Astrocyte of the cerebellum (primary cell): ENCODE data around the gene TSGA10IP.

Source experiments
- DNase-seq: peaks from one replicate; pipeline ENCODE4 v3.0.0-alpha.2; 2011; ENCODE audit warnings: low read depth
- H3K4me3 ChIP-seq: 2 replicates; pipeline ENCODE4 v1.5.1; 2011; ENCODE audit warnings: mild to moderate bottlenecking, low read depth, low read length, moderate library complexity
- in situ Hi-C: cut with HindIII; loops from 2 replicates; pipeline ENCODE4 v1.10.0; 2017; ENCODE audit warnings: low sequenced_read_pairs
- TF ChIP-seq, protein P1 (sequence below): IDR thresholded peaks from 2 replicates; pipeline ENCODE4 v1.5.1; 2012; ENCODE audit warnings: low read length, low read depth, moderate library complexity, mild to moderate bottlenecking; ENCODE audit errors: missing control alignments

The TSGA10IP gene

DNA sequence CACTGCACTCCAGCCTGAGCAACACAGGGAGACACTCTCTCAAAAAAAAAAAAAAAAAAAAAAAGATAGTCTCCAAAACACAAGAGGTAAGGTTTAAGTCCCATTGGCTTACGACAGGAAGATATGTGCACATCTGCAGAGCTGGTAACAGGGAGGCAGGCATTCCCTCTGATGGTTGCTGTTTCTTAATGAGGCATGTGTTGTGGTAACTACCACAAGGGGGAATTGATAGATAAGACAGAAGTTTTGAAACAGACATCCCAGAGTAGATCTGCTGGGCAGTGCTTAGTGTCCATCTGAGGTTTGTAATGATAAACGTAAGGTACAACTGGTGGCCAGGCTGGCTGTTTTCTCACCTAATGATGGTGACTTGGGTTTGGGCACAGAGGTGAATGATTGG lies 52.0 kb downstream of the TSGA10IP start:
- no peak overlapping the region for H3K4me3 ChIP-seq
- no peak for DNase-seq
- in situ Hi-C loops = no loop called here
- TF ChIP-seq, protein P1, sequence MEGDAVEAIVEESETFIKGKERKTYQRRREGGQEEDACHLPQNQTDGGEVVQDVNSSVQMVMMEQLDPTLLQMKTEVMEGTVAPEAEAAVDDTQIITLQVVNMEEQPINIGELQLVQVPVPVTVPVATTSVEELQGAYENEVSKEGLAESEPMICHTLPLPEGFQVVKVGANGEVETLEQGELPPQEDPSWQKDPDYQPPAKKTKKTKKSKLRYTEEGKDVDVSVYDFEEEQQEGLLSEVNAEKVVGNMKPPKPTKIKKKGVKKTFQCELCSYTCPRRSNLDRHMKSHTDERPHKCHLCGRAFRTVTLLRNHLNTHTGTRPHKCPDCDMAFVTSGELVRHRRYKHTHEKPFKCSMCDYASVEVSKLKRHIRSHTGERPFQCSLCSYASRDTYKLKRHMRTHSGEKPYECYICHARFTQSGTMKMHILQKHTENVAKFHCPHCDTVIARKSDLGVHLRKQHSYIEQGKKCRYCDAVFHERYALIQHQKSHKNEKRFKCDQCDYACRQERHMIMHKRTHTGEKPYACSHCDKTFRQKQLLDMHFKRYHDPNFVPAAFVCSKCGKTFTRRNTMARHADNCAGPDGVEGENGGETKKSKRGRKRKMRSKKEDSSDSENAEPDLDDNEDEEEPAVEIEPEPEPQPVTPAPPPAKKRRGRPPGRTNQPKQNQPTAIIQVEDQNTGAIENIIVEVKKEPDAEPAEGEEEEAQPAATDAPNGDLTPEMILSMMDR = no peak

DNA sequence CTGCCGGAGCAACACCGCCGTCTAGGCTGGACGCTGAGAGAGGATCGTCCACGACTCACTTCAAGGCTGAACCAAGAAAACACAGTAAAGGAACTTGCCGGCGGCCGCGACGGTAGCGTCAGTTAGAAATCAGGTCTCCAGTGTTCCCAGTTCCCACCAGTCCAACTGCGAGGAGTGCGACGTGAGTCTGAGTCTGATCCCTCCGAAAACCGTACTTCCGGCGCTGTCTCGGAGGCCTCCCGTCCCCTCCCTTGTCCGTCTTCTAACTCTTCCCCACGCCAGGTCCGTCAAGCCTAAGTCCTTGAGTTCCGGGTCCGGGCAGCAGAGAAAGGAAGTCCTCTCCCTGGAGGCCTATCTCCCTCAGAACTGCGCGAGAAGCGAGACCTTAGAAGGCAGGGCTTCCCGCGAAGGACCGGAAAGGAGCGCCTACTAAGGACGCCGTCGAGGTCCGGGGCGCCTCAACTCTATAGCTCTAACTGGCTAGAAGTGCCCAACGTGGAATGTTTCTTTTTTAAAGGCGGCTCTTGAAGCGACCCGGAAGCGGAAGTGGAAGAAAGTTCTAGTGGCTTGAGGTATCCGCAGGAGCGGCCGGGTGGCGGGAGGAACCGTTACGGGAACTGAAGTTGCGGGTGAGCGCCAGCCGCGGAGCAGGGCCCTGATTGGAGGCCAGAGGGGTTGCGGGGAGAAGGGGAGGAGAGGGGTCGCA lies 56.8 kb downstream of the TSGA10IP start, which contains the start of the genes BANF1 and EIF1AD:
Gene BANF1 (plus strand): TSS at position 562 of the 706 bp plus-strand sequence. CDS start 748 bp downstream, outside the sequence.
Gene EIF1AD (minus strand): TSS at position 216 of the 706 bp plus-strand sequence. CDS start 1,768 bp downstream, outside the sequence.
- TF ChIP-seq, protein P1 = no peak

DNA sequence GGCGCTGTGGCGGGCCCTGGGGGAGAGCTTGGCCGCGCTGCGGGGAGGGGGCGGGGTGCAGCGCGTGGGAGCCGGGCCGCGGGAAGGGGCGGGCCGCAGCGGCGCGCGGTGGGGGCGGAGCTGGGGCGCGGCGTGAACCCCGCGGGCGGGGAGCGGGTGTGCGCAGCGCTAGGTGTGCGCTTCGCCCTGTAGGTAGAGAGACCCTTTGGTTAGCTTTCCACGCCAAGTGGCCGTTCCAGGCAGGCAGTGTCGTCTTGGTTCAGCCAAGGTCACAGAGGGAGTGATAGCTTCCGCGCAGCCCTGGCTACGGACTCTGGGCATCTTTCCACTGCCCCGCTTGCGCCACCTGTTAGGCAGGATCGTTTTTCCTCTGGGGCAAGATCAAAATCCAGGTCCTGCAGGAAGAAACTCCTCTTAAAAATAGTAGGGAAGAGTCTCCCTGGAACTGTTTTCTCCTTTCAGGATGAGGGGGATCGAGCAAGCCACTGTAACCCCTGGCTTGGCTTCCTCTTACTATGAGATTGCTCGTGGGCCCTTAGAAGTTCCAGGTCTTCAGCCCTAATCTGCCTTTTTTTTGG lies 57.5 kb downstream of the TSGA10IP start:
- TF ChIP-seq, protein P1 = peak; percentile 39
- peak overlapping the region; percentile 73 for H3K4me3 ChIP-seq
- DNase-seq = peak; percentile 16
- in situ Hi-C loops = no loop called here

More for the DNA sequence above, 56.8 kb downstream of the TSGA10IP start, which contains the start of the genes BANF1 and EIF1AD:
- in situ Hi-C loops = no loop called here
- peak within 1 kb of the TSS; percentile 73 for H3K4me3 ChIP-seq
- peak; percentile 96 for DNase-seq

DNA sequence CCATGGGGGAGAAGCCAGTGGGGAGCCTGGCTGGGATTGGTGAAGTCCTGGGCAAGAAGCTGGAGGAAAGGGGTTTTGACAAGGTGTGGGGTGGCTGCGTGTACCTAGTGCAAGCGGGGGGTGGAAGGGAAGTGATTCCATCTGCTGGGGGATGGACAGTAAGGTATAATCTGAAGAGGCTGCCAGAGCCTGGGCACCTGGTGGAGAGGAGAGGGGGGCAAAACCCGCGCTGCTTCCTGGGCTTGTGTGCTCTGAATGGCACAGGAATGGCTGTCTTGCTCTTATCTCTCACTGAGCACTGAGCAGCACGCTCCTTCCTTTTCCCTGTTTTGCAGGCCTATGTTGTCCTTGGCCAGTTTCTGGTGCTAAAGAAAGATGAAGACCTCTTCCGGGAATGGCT lies 58.0 kb downstream of the TSGA10IP start:
- TF ChIP-seq, protein P1 = no peak
- in situ Hi-C loops = no loop called here
- H3K4me3 ChIP-seq = peak overlapping the region; percentile 73
- DNase-seq = no peak

DNA sequence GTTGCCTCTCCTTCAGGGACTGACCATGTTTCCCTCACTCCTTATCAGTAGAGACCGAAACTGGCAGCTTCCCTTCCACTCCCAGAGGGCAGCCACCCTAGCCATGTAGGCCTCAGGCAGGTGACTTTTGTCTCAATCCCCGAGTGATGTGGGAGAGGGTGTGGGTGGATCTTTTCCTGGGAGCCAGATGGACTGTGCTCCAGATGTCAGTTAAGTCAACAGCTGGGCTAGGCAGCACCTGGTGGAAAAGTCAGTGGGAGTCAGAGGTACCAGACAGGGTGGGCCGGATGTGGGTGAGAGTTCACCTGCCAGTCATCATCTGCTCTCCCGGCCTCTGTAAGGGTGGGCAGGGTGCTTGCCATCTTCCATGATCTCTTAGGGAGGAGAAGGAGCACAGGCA lies 58.9 kb downstream of the TSGA10IP start:
- in situ Hi-C loops = no loop called here
- DNase-seq = no peak
- H3K4me3 ChIP-seq = no peak overlapping the region
- TF ChIP-seq, protein P1 = no peak

DNA sequence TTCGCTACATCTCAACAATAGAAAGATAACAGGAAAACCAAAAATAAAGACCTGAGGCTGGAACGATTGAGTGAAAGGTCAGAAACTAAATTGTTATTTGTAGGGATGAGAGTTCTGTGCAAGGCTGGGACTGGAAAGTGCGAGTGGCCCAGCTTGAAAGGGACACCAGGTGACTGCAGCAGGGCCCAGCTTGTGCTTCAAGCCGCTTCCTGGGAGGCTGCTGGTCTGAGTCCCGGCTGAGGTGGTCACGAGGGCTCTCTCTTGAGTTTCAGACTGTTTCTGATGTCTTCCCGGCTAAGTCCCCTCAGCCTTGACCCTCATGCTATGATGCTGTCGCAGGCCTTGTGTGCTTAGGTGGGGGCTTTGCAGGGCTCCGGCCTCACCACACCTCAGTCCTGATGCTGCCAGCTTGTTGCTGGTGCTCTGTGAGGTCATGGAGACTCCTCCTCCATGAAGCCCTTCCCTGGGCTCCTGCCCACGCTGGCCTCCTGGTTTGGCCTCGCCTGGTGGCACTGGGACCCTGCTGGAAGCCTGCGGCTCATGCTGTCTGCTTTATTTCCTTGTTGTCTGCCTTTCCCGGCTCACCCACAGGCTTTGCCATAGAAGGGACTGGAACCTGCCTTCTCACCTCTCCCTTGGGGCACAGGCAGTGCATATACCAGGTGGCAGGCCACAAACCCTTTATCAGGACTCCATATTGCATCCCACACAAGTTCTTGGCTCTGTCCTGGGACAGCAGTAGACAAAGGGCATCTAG lies 61.0 kb downstream of the TSGA10IP start:
- H3K4me3 ChIP-seq = no peak overlapping the region
- no peak for DNase-seq
- in situ Hi-C loops = no loop called here
- TF ChIP-seq, protein P1 = no peak
